ENCODE data around the gene VWA7.

GRCh38 chr6:31728767-31729514 is 48.2 kb downstream of the VWA7 start, which contains the start of gene DDAH2:
- TF ChIP-seq CTCF (IDR thresholded peaks at IDR 0.05; ENCODE audit: borderline replicate concordance, extremely low read depth, low read length, poor library complexity, severe bottlenecking) (peak; percentile 98), EZH2 (IDR thresholded peaks at IDR 0.05; ENCODE audit: borderline replicate concordance, low read depth, low read length, severe bottlenecking) (no peak)

Data from DND-41 (cell line).